ENCODE measurements around the gene SCUBE3.

GRCh38 chr6:35166520-35166919, 47.2 kb upstream of the SCUBE3 start:
- TF ChIP-seq POLR2A (IDR thresholded peaks at IDR 0.05; ENCODE audit: insufficient read depth in 1 of 2, low read depth in 2 of 2, low read length in 2 of 2) (no peak), ZNF337 (CRISPR knock-in tag; IDR thresholded peaks at IDR 0.05; ENCODE audit: borderline replicate concordance, low read depth) (no peak), PHF21A (CRISPR knock-in tag; IDR thresholded peaks at IDR 0.05) (no peak), ZNF768 (CRISPR knock-in tag; IDR thresholded peaks at IDR 0.05) (no peak; the same call in 1 of the 2 replicates)
- TF ChIP-seq, protein P1, sequence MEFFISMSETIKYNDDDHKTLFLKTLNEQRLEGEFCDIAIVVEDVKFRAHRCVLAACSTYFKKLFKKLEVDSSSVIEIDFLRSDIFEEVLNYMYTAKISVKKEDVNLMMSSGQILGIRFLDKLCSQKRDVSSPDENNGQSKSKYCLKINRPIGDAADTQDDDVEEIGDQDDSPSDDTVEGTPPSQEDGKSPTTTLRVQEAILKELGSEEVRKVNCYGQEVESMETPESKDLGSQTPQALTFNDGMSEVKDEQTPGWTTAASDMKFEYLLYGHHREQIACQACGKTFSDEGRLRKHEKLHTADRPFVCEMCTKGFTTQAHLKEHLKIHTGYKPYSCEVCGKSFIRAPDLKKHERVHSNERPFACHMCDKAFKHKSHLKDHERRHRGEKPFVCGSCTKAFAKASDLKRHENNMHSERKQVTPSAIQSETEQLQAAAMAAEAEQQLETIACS (CRISPR knock-in tag; IDR thresholded peaks at IDR 0.05), result no peak
